Left hindlimb (tissue), 1 donor: Measurements from ENCODE around the gene ACLY.
A peak's percentile ranks its signal among the peaks of the same experiment; 100 is the strongest.
"Not testable (repeated sequence)": the region's sequence is repeated elsewhere in the genome, so short reads cannot be mapped to it uniquely, and the experiment has no call there.

Source experiments
- DNase-seq: peaks from one replicate; pipeline ENCODE4 v3.0.0-alpha.2; 2018

ACLY gene

GRCh38 chr17:41909088-41909487, 9.7 kb downstream of the ACLY start:
- no peak for DNase-seq

GRCh38 chr17:41907633-41908539, 10.9 kb downstream of the ACLY start:
- DNase-seq, result no peak

DNA sequence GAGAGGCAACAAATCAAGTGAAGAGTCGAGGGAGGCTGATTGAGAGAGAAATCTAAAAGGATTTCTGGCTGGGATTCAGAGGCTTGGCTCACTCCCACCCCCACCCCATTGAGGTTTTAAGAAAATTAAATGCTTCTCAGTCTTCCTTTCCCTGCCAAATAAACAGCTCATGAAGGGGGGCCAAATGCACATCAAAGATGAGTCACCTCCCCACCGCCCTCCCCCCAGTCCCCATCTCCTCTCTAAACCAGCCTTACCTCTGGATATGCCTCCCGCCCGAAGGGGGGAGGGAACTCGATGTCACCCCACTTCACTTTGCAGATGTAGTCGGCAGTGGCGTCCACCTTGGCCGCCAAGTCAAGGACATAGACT, 11.6 kb downstream of the ACLY start:
- no peak for DNase-seq

DNA sequence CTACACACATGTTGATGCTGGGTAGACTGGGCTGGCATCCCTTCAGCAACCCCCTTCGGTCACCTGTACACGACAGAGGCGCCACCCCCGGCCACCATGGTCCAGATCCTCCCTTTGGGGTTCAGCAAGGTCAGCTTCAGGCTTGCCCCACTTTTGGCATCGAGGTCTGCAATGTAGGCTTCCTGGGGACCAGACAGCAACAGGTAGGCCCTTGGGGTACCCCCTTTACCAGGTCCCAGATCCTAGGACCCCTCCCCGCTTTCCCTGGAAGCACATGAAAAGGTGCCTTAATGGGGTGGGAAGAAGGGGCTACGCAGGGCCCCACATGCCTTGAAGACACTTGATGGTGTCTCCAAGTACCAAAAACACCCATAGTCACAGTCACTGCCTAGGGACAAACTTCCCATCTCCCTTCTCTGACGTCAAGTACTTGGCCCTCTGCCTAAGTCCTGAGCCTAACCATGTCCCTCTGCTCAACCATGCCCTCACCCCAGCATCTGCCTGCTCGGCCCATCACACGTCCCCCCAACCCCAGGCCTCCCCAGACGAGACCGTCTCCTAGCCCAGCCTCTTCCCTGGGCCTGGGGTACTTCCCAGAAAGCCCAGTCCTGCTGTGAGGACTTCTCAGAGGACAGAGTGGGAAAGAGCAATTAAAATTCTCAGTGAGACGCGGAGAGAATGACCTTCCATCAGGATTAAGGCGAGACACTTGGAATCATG, 12.1 kb downstream of the ACLY start:
- DNase-seq, result no peak

GRCh38 chr17:41905172-41905571, 13.6 kb downstream of the ACLY start:
- no peak for DNase-seq

DNA sequence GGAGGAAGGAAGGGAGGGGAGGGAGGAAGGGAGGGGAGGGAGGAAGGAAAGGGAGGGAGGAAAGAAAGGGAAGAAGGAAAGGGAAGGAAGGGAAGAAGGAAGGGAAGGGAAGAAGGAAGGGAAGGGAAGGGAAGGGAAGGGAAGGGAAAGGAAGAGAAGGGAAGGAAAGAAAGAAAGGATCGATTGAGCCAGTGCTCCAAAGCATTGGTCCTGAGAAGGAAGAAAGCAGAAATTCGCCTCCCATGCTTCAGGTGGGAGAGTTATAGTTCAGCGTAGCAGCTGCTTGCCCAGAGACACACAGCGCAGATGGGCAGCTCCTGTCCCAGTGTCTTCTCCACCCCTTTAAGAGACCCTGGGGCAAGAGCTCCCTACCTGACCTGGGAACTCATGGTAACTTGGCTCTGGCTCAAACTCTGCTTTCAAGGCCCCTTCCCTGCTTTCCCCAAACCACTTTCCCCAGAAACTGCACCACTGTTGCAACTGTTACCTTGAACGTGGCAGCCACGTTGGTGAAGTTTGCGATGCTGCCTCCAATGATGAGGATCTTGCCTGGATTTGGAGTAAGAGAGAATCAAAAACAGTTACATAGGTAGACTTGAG, 14.4 kb downstream of the ACLY start:
- DNase-seq, result no peak

- DNase-seq, result no peak
Measured at GRCh38 chr17:41901646-41902045, 17.1 kb downstream of the ACLY start.

DNA sequence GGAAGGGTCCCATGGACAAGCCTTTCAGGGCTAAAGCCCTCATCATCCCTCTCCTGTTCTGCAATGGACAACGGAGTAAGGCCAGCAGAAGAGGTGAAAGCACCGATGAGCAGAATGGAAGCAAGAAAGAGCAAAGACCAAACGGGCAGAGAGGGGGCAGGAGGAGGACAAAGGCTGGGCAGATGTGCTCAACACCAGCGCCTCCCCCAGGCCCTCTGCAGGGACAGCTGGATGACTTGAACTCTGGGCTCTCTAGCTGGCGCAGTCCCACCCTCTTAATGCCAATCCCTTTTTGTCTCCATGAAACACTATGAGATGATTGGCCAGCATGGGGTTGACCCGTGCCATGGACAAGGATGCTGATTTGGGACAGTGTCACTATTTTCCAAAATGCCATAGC, 22.0 kb downstream of the ACLY start:
- DNase-seq, result no peak

DNA sequence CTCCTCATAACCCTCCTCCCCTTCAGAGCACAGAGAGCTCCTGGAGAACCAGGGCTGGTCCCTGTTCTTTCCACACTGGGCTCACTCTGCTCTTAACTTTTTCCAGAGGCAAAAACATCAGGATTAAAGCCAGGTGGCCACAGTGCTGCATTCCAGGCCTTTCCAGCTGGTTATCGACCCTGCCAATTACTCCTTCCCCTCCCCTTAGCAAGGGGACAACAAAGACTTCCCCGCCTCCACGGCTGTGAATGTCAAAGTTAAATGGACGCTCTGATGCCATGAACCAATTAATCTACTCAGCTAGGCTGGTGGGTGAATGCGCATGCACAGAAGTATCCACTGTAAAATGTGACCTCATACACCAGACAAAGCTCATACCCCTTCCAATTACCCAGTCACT, 23.1 kb downstream of the ACLY start:
- peak; percentile 66 for DNase-seq

GRCh38 chr17:41894791-41895331, 23.9 kb downstream of the ACLY start:
- DNase-seq, result no peak

- DNase-seq, result no peak
Measured at GRCh38 chr17:41893384-41893783, 25.4 kb downstream of the ACLY start.

DNA sequence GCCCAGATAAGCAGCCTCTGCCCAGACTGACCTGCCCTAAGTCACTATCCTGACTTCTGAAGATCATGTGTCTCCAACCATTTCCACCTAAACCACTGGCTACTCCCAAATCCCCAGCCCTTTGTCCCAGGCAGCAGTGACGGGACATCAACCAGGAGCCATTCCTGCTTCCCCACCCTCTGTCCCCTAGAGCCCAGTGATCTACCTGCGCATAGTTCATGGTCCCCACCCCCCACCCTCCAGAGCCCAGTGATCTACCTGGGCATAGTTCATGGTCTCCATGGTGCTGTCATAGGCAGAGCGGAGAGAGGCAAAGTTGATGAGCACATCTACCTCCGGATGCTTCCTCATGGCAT, 26.8 kb downstream of the ACLY start:
- no peak for DNase-seq

DNA sequence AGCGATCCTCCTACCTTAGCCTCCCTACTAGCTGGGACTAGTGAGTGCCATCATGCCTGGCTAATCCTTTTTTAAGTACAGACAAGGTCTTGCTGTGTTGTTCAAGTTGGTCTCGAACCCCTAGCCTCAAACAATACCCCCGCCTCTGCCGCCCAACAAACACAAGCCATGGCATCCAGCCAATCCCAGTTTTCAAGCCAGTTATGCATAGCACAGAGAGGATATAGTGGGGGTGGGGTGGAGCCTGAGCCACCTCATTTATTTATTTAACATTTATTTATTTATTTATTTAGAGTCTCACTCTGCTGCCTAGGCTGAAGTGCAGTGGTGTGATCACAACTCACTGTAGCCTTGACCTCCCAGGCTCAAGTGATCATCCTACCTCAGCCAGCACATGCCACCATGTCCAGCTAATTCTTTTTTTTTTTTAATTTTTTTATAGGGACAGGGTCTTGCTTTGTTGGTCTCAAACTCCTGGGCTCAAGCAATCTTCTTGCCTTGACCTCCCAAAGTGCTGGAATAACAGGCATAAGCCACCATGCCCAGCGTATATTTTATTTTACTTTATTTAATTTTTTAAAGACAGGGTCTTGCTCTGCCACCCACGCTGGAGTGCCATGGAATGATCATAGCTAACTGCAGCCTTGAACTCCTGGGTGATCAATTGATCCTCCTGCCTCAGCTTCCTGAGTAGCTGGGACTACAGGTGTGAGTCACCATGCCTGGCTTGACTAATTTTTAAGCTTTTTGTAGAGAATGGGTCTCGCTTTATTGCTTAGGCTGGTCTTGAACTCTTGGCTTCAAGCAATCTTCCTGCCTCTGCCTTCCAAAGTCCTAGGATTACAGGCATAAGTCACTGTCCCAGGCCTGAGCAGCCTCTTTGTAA, 27.4 kb downstream of the ACLY start:
- DNase-seq, result no peak

GRCh38 chr17:41888332-41888965, 30.3 kb downstream of the ACLY start:
- no peak for DNase-seq

- no peak for DNase-seq
Measured at GRCh38 chr17:41885733-41886132, 33.0 kb downstream of the ACLY start.

- no peak for DNase-seq
Measured at GRCh38 chr17:41882756-41883155, 36.0 kb downstream of the ACLY start.

- DNase-seq, result no peak
Measured at GRCh38 chr17:41880130-41880529, 38.6 kb downstream of the ACLY start.

- DNase-seq, result not testable (repeated sequence)
Measured at GRCh38 chr17:41874293-41874670, 44.5 kb downstream of the ACLY start.

- DNase-seq, result no peak
Measured at GRCh38 chr17:41873559-41874292, 45.0 kb downstream of the ACLY start.

DNA sequence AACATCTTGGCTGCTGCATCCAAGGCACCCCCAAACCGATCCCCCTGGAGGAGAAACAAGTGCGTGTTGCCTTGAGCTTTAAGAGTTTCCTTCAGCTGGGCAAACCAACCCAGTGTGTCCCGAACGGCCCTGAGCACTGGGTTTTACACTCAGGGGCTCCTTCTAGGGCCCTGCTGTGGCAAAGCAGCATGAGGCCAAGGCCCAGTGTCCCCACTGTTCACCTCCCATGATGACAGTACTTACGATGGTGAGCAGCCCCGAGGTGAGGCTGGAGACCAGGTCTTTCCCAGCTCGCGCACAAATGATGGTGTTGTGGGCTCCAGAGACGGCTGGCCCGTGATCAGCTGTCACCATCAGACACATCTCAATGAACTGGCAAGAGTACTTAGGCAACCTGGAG, 47.0 kb downstream of the ACLY start:
- DNase-seq, result no peak

DNA sequence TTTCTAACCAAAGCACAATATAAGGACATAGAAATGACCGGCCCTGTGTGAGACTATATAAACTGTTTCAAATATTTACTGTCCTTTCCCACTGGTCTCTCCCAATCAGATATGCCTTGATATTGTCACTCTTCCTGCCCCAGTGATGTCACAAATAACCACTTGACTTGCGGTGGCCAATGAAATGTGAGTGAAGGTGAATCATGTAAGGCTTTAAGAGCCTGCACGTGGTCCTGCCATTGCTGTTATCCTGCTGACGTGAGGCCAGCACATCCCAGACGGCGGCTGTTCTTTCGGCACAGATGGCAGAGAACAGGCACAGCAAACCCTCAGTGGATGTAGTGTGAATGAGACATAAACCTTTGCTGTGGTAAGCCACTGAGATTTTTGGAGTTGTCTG, 48.1 kb downstream of the ACLY start:
- DNase-seq, result no peak
